Heart left ventricle (tissue), 13 donors: ENCODE results near the gene ZKSCAN5.

ENCODE experiments used
- POLR2A ChIP-seq, 2 donors: fragments of 450-650 bp; IDR thresholded peaks; one replicate each; pipeline ENCODE4 v1.6.1; 2017; ENCODE audit warnings: antibody characterized with exemption in 2 of 2, mild to moderate bottlenecking in 2 of 2, moderate library complexity in 2 of 2
- TF ChIP-seq, protein P1 (sequence below), 12 donors: fragments of 200-600 bp; sonication (generic) in 4 of 12; IDR thresholded peaks; one replicate each; pipeline versions ENCODE4 v1.5.0 to v1.8.0; 2018 to 2022; ENCODE audit warnings: antibody characterized with exemption in 12 of 12, mild to moderate bottlenecking in 5 of 12
- donor health status: ischemic (EF 13 %, LVEDD 7.1; RV severe dilation, severe dysfunction).
- donor health status: DM: no; HTN: yes; CAD: no.
- donor health status: DM: no; HTN: no; CAD: no.
- donor health status: ischemic (EF 25% LVEDD 6.9; RV normal size, moderate dysfunction).
- donor health status: ischemic (EF 25% LVEDD 5.7; RV mildly dilated, moderate dysfunction).
- donor health status: ischemic (EF 35%, LVEDD 5.7; RV mildly dilated, moderate dysfunction).
- donor health status: nonischemic (EF 11% LVEDD 7.7; RV severe dilation, severe dysfunction).
- donor health status: DM: yes; HTN: yes; CAD: no.
- donor health status: PGD.
- donor health status: ischemic (EF 29% LVEDD 5.4; RV normal size, mild dysfunction).
- donor health status: nonischemic (EF 23%, LVEDD 6.1; RV moderate dilation, normal function).

DNA sequence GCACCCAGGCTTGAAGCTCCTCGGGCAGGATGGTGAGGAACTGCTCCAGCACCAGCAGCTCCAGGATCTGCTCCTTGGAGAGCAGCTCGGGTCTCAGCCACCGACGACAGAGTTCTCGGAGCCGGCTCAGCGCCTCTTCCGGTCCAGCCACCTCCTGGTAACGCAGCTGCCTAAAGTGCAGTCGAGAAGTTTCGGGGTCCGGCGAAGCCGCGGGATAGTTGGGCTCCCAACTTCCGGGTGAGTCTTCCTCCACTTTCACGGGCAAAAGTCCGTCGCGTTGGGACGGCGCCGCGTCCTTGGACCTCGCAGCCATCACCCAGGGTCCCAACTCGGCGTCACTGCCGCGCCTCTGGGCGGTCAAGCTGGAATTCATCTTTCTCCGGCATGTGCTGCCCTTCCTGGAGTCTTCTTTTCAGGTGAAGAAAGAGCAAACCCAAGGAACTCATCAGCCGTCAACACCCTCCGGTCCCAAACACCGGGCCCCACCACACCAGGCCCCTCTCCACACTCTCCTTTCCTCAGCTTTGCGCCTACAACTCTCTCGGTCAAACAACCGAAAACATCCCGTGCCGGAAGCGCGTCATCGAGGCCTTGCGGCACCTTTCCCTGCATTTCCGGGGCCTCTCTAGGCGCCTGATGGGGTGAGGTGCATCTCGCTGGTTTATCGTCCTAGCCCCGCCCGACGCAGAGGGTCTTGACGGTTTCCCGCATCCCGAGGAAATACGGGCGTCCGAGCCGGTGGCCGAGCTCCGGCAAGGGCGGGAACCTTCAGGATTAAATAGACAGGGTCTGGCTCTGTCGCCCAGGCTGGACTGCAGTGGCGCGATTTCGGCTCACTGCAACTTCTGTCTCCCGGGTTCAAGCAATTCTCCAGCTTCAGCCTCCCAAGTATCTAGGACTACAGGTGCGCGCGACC is 4.5 kb upstream of the ZKSCAN5 start, which contains the start of gene ZNF394:
- peak in 1 of 2 donors; percentile 57 for TF ChIP-seq POLR2A (IDR thresholded peaks at IDR 0.05)
- TF ChIP-seq, protein P1, sequence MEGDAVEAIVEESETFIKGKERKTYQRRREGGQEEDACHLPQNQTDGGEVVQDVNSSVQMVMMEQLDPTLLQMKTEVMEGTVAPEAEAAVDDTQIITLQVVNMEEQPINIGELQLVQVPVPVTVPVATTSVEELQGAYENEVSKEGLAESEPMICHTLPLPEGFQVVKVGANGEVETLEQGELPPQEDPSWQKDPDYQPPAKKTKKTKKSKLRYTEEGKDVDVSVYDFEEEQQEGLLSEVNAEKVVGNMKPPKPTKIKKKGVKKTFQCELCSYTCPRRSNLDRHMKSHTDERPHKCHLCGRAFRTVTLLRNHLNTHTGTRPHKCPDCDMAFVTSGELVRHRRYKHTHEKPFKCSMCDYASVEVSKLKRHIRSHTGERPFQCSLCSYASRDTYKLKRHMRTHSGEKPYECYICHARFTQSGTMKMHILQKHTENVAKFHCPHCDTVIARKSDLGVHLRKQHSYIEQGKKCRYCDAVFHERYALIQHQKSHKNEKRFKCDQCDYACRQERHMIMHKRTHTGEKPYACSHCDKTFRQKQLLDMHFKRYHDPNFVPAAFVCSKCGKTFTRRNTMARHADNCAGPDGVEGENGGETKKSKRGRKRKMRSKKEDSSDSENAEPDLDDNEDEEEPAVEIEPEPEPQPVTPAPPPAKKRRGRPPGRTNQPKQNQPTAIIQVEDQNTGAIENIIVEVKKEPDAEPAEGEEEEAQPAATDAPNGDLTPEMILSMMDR (IDR thresholded peaks at IDR 0.05): peak in 3 of 12 donors; percentile 2 to 6 (median 4)
